CD14-positive monocyte (primary cell): Measurements from ENCODE around the gene BUB1. TPM values are rescaled to one million over a fixed set of nuclear protein-coding genes. Genes with fewer than 3 reads are reported as not detected.

Experiments used
- DNase-seq, 3 donors: peaks; one replicate each; pipeline ENCODE4 v3.0.0-alpha.2; 2011 to 2022
- H2AFZ ChIP-seq: 2 replicates; pipeline ENCODE4 v1.6.0; 2012; ENCODE audit warnings: mild to moderate bottlenecking, low read depth, low read length, inconsistent platforms; ENCODE audit not compliant: insufficient read depth, poor library complexity, severe bottlenecking
- H3K27ac ChIP-seq, 2 donors: 1 replicate in 1 of 2; 2 replicates in 1 of 2; pipeline ENCODE4 v1.5.1; 2012 to 2013; ENCODE audit warnings: low read length in 2 of 2, control low read depth in 1 of 2, inconsistent platforms in 1 of 2, low read depth in 1 of 2, mild to moderate bottlenecking in 1 of 2
- H3K27me3 ChIP-seq, 2 donors: one replicate each; pipeline versions ENCODE4 v1.6.0 to v1.6.1; 2011 to 2013; ENCODE audit warnings: low read length in 2 of 2; ENCODE audit not compliant: control insufficient read depth in 2 of 2, insufficient read depth in 2 of 2
- H3K36me3 ChIP-seq, 2 donors: replicated peaks in 1 of 2; 1 replicate in 1 of 2; 2 replicates in 1 of 2; pipeline versions ENCODE4 v1.5.1 to v1.6.1; 2012 to 2013; ENCODE audit warnings: low read length in 2 of 2, control low read depth in 1 of 2, inconsistent platforms in 1 of 2, mild to moderate bottlenecking in 1 of 2; ENCODE audit not compliant: insufficient read depth in 2 of 2, control insufficient read depth in 1 of 2
- H3K4me1 ChIP-seq, 2 donors: 1 replicate in 1 of 2; 2 replicates in 1 of 2; pipeline versions ENCODE4 v1.5.1 to v1.6.1; 2012 to 2013; ENCODE audit warnings: low read length in 2 of 2, control low read depth in 1 of 2, inconsistent platforms in 1 of 2, mild to moderate bottlenecking in 1 of 2, moderate library complexity in 1 of 2; ENCODE audit not compliant: insufficient read depth in 2 of 2, control insufficient read depth in 1 of 2
- H3K4me2 ChIP-seq: replicated peaks from 2 replicates; pipeline ENCODE3; 2012; ENCODE audit warnings: low read length, moderate library complexity, mild to moderate bottlenecking; ENCODE audit not compliant: poor library complexity, severe bottlenecking; ENCODE audit errors: extremely low read depth
- H3K4me3 ChIP-seq, 3 experiments: fragments of 200-600 bp in 1 of 3; sonication (generic) in 1 of 3; replicated peaks in 1 of 3; 1 replicate in 2 of 3; 2 replicates in 1 of 3; pipeline ENCODE4 v1.5.1; 2011 to 2013; ENCODE audit warnings: low read length in 3 of 3, mild to moderate bottlenecking in 3 of 3, control low read depth in 2 of 3, low read depth in 2 of 3, inconsistent platforms in 1 of 3, moderate library complexity in 1 of 3
- H3K79me2 ChIP-seq: 2 replicates; pipeline ENCODE4 v1.6.0; 2012; ENCODE audit warnings: mild to moderate bottlenecking, control low read depth, inconsistent platforms, low read length, moderate library complexity; ENCODE audit not compliant: insufficient read depth
- H3K9ac ChIP-seq: 2 replicates; pipeline ENCODE4 v1.6.0; 2017; ENCODE audit warnings: low read length, mild to moderate bottlenecking; ENCODE audit not compliant: insufficient read depth, poor library complexity, severe bottlenecking
- H3K9me3 ChIP-seq, 2 donors: replicated peaks in 1 of 2; 1 replicate in 1 of 2; 2 replicates in 1 of 2; pipeline versions ENCODE4 v1.5.1 to v1.6.1; 2012 to 2013; ENCODE audit warnings: low read length in 2 of 2, control low read depth in 1 of 2; ENCODE audit not compliant: control insufficient read depth in 1 of 2, insufficient read depth in 1 of 2
- H4K20me1 ChIP-seq: 2 replicates; pipeline ENCODE4 v1.6.0; 2012; ENCODE audit warnings: mild to moderate bottlenecking, low read length, control low read depth, moderate library complexity; ENCODE audit not compliant: insufficient read depth
- H3K27ac Mint-ChIP-seq, 7 donors: one replicate each; pipeline ENCODE4 v1.8.0; 2020; ENCODE audit warnings: mild to moderate bottlenecking in 7 of 7, mixed read lengths in 7 of 7, moderate library complexity in 6 of 7, inconsistent platforms in 2 of 7
- H3K27me3 Mint-ChIP-seq, 3 donors: one replicate each; pipeline ENCODE4 v1.8.0; 2021 to 2022; ENCODE audit warnings: low read depth in 3 of 3, mild to moderate bottlenecking in 3 of 3, mixed read lengths in 3 of 3, moderate library complexity in 3 of 3, inconsistent platforms in 1 of 3
- H3K36me3 Mint-ChIP-seq, 2 donors: one replicate each; pipeline ENCODE4 v1.8.0; 2020; ENCODE audit warnings: mixed read lengths in 2 of 2, inconsistent platforms in 1 of 2, mild to moderate bottlenecking in 1 of 2
- H3K4me1 Mint-ChIP-seq: one replicate; pipeline ENCODE4 v1.8.0; 2020; ENCODE audit warnings: mild to moderate bottlenecking, mixed read lengths
- H3K4me3 Mint-ChIP-seq, 2 donors: one replicate each; pipeline ENCODE4 v1.8.0; 2020; ENCODE audit warnings: mild to moderate bottlenecking in 2 of 2, mixed read lengths in 2 of 2, moderate library complexity in 1 of 2
- H3K9me3 Mint-ChIP-seq, 7 donors: one replicate each; pipeline ENCODE4 v1.8.0; 2020 to 2022; ENCODE audit warnings: mixed read lengths in 7 of 7, mild to moderate bottlenecking in 6 of 7, moderate library complexity in 6 of 7, inconsistent platforms in 2 of 7
- WGBS: methylation state at CpG from one replicate; pipeline ENCODE4 v1.1.5; 2013; ENCODE audit warnings: missing lambda C conversion rate; ENCODE audit not compliant: insufficient coverage; 5-methylcytosine and 5-hydroxymethylcytosine counted together
- intact Hi-C, 2 donors: fragments of 100-400 bp; cut with micrococcal nuclease; formaldehyde crosslinking; loops; one replicate each; pipeline versions ENCODE4 v1.15.0 to v1.15.1; 2023
- polyA plus RNA-seq, 3 donors: library from polyadenylated mRNA; depleted of rRNA in 1 of 3; unstranded in 2 of 3; stranded (reverse) in 1 of 3; fragments of 300-500 nt in 2 of 3; fragments of >200 nt in 1 of 3; fragmentation: Illumina TruSeq in 2 of 3; gene quantifications; 1 replicate in 2 of 3; 2 replicates in 1 of 3; pipeline ENCODE4 v1.2.3, GENCODE V29; 2012 to 2021
- TF ChIP-seq, protein P1 (sequence below): fragments of 200-600 bp; IDR thresholded peaks from one replicate; pipeline ENCODE4 v1.8.0; 2022; ENCODE audit warnings: antibody characterized with exemption, mild to moderate bottlenecking

BUB1 gene
- polyA plus RNA-seq, 3 donors: 0.11 to 0.30 (median 0.24) TPM

DNA sequence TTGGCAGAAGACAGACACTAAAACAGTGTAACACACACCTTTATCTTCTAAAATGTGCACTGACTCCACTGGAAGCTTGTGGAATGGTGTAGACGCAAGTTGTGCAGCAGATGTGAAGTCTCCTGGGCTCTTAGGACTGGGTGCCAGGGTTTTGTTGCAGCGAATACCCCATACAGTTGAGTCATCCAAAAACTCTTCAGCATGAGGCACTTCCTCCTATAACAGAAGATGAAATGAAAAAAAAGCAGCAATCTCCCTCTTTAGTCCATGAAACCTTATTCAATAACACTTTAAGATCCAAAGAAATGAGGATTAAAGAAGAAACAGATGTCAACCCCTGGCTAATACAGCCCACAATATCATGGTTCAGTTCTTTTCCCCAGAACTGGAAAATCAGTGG lies 22.2 kb downstream of the BUB1 start:
- Histone ChIP-seq H3K79me2 (peaks cover 2% of the 10 kb centered on the region), H4K20me1 (no peaks in the 10 kb centered on the region), H3K27ac (no peak overlapping the region), H3K4me3 (no peak overlapping the region), H3K36me3 (peaks cover 91 to 98% of the 10 kb centered on the region in 2 donors), H2AFZ (no peak overlapping the region), H3K9me3 (no peaks in the 10 kb centered on the region), H3K9ac (no peak overlapping the region), H3K4me1 (no peaks in the 10 kb centered on the region), H3K4me2 (no peak overlapping the region), H3K27me3 (no peaks in the 10 kb centered on the region)
- Mint-ChIP-seq H3K9me3 (no peaks in the 10 kb centered on the region), H3K4me1 (no peaks in the 10 kb centered on the region), H3K4me3 (no peak overlapping the region), H3K27me3 (no peaks in the 10 kb centered on the region), H3K36me3 (peaks cover 67 to 92% of the 10 kb centered on the region in 2 donors), H3K27ac (no peak overlapping the region)
- 100% methylated on average over 1 of the region's 2 CpGs for WGBS
- intact Hi-C loops: no loop called here
- TF ChIP-seq, protein P1, sequence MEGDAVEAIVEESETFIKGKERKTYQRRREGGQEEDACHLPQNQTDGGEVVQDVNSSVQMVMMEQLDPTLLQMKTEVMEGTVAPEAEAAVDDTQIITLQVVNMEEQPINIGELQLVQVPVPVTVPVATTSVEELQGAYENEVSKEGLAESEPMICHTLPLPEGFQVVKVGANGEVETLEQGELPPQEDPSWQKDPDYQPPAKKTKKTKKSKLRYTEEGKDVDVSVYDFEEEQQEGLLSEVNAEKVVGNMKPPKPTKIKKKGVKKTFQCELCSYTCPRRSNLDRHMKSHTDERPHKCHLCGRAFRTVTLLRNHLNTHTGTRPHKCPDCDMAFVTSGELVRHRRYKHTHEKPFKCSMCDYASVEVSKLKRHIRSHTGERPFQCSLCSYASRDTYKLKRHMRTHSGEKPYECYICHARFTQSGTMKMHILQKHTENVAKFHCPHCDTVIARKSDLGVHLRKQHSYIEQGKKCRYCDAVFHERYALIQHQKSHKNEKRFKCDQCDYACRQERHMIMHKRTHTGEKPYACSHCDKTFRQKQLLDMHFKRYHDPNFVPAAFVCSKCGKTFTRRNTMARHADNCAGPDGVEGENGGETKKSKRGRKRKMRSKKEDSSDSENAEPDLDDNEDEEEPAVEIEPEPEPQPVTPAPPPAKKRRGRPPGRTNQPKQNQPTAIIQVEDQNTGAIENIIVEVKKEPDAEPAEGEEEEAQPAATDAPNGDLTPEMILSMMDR: no peak
- no peak for DNase-seq

DNA sequence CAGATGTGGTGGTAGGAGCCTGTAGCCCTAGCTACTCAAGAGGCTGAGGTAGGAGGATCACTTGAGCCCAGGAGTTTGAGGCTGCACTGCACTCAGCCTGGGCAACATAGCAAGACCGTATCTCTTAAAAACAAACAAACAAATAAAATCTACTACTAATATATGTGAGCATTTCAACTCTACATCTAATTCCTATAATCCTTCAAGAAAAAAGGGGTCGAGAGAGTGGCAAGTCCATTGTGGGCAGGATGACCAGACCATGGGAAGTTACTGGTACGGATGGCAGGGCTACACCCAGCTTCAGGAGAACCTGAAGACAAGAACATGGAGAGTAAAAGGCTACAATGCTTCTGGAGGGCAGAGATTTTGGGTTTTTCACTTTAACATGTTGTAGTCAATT lies 24.0 kb downstream of the BUB1 start:
- intact Hi-C loops: no loop called here
- no peaks in the 10 kb centered on the region for H3K4me1 Mint-ChIP-seq

More for the DNA sequence above, 24.0 kb downstream of the BUB1 start:
- Histone ChIP-seq H3K4me3 (no peak overlapping the region), H3K27ac (no peak overlapping the region), H3K4me1 (no peaks in the 10 kb centered on the region), H2AFZ (no peak overlapping the region), H3K4me2 (no peak overlapping the region), H3K79me2 (no peaks in the 10 kb centered on the region), H3K9ac (no peak overlapping the region), H3K9me3 (no peaks in the 10 kb centered on the region), H4K20me1 (no peaks in the 10 kb centered on the region), H3K36me3 (peaks cover 94 to 96% of the 10 kb centered on the region in 2 donors), H3K27me3 (no peaks in the 10 kb centered on the region)
- peaks cover 65 to 86% of the 10 kb centered on the region in 2 donors for H3K36me3 Mint-ChIP-seq
- H3K27ac Mint-ChIP-seq: peak overlapping the region in 1 of 7 donors; percentile 66
- H3K27me3 Mint-ChIP-seq: no peaks in the 10 kb centered on the region
- TF ChIP-seq, protein P1: no peak
- H3K4me3 Mint-ChIP-seq: no peak overlapping the region
- 100% methylated on average over 2 of the region's 3 CpGs for WGBS
- no peak for DNase-seq
- H3K9me3 Mint-ChIP-seq: no peaks in the 10 kb centered on the region
